ENCODE measurements around the gene HBS1L. TPM values are rescaled to one million over a fixed set of nuclear protein-coding genes. Genes with fewer than 3 reads are reported as not detected.

HBS1L gene
- polyA plus RNA-seq, 1 donor (not counting 4 experiments of a cell fraction or from before 2014, with no cell fraction given), result 61.6 TPM

DNA sequence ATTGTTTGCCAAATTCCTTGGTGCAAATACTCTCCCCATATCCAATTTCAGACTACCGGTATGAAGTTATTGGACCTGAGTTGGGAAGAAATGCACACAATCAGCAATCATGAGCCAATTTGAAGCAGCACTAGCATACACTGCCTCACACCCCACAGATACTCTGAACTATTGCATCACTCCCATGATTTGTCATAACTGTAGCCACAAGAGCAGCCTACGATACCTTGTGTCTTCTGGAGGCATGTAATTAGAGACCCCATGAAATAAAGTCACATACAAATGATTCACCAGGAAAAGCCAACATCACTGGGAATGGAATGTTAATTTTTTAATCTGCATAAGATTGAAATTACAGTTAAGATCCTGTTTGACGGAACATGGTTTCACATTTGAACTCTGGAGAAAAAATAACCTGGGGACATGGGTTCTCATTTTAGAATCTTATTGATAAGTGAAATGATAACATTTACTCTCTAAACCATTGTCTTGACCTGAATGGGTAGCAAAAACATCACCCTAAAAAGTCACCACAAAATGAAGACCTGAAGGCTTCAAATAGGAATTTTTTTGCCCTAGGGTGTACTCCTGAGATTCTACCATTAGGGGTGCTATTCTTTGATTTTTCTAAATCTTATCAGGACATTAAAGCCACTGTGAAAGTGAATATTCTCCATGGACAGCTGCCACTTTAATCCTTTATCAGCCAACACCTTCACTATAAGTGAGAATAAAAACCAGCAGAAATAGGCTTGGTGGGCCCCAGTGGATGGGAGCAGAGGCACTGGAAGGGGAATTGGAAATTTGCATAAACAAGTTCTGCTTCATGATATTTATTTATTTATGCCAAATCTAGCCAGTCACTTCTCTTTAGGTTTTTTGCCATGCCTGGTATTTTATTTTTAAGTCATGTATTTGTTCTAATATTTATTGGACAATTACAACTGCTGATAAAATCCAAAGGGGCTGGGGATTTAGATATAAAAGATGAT, 34.5 kb upstream of the HBS1L start:
- DNase-seq (ENCODE audit: low read depth, low spot score), result no peak
- H2AFZ ChIP-seq (ENCODE audit: control insufficient read depth, low read length), result no peak overlapping the region
- no peak for FAIRE-seq

DNA sequence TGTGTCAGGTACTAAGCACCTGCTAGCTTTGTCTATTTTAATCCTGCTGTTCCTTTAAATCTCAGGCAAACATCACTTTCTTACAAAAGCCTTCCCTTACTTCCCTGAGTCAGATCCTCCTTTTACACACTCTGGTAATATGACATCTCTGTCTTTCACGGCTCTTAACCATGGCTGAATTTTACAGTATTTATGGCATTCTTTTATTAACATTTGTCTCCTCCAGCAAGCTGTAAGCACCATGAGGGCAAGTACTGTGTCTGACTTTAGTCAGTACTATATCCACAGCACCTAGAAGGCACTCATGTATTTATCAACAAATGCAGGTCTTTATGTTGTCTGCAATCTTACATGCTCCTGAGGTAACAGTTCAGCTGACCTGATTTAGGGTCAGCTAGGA, 33.7 kb upstream of the HBS1L start:
- TF ChIP-seq, protein P1, sequence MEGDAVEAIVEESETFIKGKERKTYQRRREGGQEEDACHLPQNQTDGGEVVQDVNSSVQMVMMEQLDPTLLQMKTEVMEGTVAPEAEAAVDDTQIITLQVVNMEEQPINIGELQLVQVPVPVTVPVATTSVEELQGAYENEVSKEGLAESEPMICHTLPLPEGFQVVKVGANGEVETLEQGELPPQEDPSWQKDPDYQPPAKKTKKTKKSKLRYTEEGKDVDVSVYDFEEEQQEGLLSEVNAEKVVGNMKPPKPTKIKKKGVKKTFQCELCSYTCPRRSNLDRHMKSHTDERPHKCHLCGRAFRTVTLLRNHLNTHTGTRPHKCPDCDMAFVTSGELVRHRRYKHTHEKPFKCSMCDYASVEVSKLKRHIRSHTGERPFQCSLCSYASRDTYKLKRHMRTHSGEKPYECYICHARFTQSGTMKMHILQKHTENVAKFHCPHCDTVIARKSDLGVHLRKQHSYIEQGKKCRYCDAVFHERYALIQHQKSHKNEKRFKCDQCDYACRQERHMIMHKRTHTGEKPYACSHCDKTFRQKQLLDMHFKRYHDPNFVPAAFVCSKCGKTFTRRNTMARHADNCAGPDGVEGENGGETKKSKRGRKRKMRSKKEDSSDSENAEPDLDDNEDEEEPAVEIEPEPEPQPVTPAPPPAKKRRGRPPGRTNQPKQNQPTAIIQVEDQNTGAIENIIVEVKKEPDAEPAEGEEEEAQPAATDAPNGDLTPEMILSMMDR (optimal IDR thresholded peaks at IDR 0.05 in 1 of 3, IDR thresholded peaks at IDR 0.05 in 1 of 3, conservative IDR thresholded peaks at IDR 0.05 in 1 of 3; ENCODE audit: extremely low read depth in 1 of 3, insufficient read depth in 2 of 3, low read length in 3 of 3), result no peak
- no peak for TF ChIP-seq EZH2 (IDR thresholded peaks at IDR 0.05; ENCODE audit: low read length)
- Histone ChIP-seq H4K20me1 (ENCODE audit: control insufficient read depth, extremely low read depth, insufficient read depth, low read length) (no peaks in the 10 kb centered on the region), H3K4me2 (ENCODE audit: control insufficient read depth, extremely low read depth, insufficient read depth, low read depth, low read length) (no peak overlapping the region), H3K79me2 (ENCODE audit: control insufficient read depth, insufficient read depth, low read length) (no peaks in the 10 kb centered on the region), H3K4me3 (ENCODE audit: control insufficient read depth in 2 of 3, extremely low read depth in 1 of 3, insufficient read depth in 2 of 3, low read depth in 1 of 3, low read length in 3 of 3) (no peak overlapping the region), H3K9me1 (ENCODE audit: control insufficient read depth, extremely low read depth, insufficient read depth, low read length) (no peaks in the 10 kb centered on the region), H3K36me3 (ENCODE audit: control insufficient read depth in 2 of 2, extremely low read depth in 1 of 2, insufficient read depth in 2 of 2, low read length in 2 of 2) (no peaks in the 10 kb centered on the region), H3K27ac (ENCODE audit: control insufficient read depth, insufficient read depth, low read length) (no peak overlapping the region), H3K9ac (ENCODE audit: control insufficient read depth, extremely low read depth, insufficient read depth, low read length) (no peak overlapping the region), H3K9me3 (ENCODE audit: control insufficient read depth, low read depth, low read length) (no peaks in the 10 kb centered on the region), H3K27me3 (ENCODE audit: control insufficient read depth, extremely low read depth, insufficient read depth, low read length) (peaks cover 2% of the 10 kb centered on the region), H2AFZ (ENCODE audit: control insufficient read depth, low read length) (no peak overlapping the region), H3K4me1 (ENCODE audit: control insufficient read depth, extremely low read depth, insufficient read depth, low read length) (no peaks in the 10 kb centered on the region)
- DNase-seq (ENCODE audit: low read depth, low spot score) (no peak), FAIRE-seq (no peak)
- dilution Hi-C loops (cut with MboI; ENCODE audit: extremely low pct_ligation_motif_present, low sequenced_read_pairs), result no loop called here

More for the DNA sequence above, 34.5 kb upstream of the HBS1L start:
- Histone ChIP-seq H3K9me3 (ENCODE audit: control insufficient read depth, low read depth, low read length) (no peaks in the 10 kb centered on the region), H4K20me1 (ENCODE audit: control insufficient read depth, extremely low read depth, insufficient read depth, low read length) (no peaks in the 10 kb centered on the region), H3K4me2 (ENCODE audit: control insufficient read depth, extremely low read depth, insufficient read depth, low read depth, low read length) (peak overlapping the region; percentile 49), H3K27ac (ENCODE audit: control insufficient read depth, insufficient read depth, low read length) (no peak overlapping the region), H3K9ac (ENCODE audit: control insufficient read depth, extremely low read depth, insufficient read depth, low read length) (no peak overlapping the region), H3K9me1 (ENCODE audit: control insufficient read depth, extremely low read depth, insufficient read depth, low read length) (no peaks in the 10 kb centered on the region), H3K4me1 (ENCODE audit: control insufficient read depth, extremely low read depth, insufficient read depth, low read length) (peaks cover under 1% of the 10 kb centered on the region), H3K4me3 (ENCODE audit: control insufficient read depth in 2 of 3, extremely low read depth in 1 of 3, insufficient read depth in 2 of 3, low read depth in 1 of 3, low read length in 3 of 3) (no peak overlapping the region), H3K79me2 (ENCODE audit: control insufficient read depth, insufficient read depth, low read length) (no peaks in the 10 kb centered on the region), H3K36me3 (ENCODE audit: control insufficient read depth in 2 of 2, extremely low read depth in 1 of 2, insufficient read depth in 2 of 2, low read length in 2 of 2) (no peaks in the 10 kb centered on the region), H3K27me3 (ENCODE audit: control insufficient read depth, extremely low read depth, insufficient read depth, low read length) (peaks cover 2% of the 10 kb centered on the region)
- dilution Hi-C loops (cut with MboI; ENCODE audit: extremely low pct_ligation_motif_present, low sequenced_read_pairs), result no loop called here
- no peak for TF ChIP-seq EZH2 (IDR thresholded peaks at IDR 0.05; ENCODE audit: low read length)
- TF ChIP-seq, protein P1 (optimal IDR thresholded peaks at IDR 0.05 in 1 of 3, IDR thresholded peaks at IDR 0.05 in 1 of 3, conservative IDR thresholded peaks at IDR 0.05 in 1 of 3; ENCODE audit: extremely low read depth in 1 of 3, insufficient read depth in 2 of 3, low read length in 3 of 3), result peak in 2 of 3 experiments; percentile 30 to 42

Measured in keratinocyte (primary cell).